Neuronal stem cell (in vitro differentiated cells): ENCODE results near the gene ADGRF1.

Source experiments
- DNase-seq: peaks from one replicate; pipeline ENCODE4 v3.0.0-alpha.2; 2013; ENCODE audit warnings: low spot score
- H2AFZ ChIP-seq: one replicate; pipeline ENCODE4 v1.6.1; 2013; ENCODE audit warnings: mild to moderate bottlenecking, low read length, inconsistent platforms
- H2AK5ac ChIP-seq: 2 replicates; pipeline ENCODE4 v1.6.1; 2013; ENCODE audit warnings: low read depth, mild to moderate bottlenecking, inconsistent platforms, low read length, moderate library complexity, mixed read lengths
- H2BK120ac ChIP-seq: 2 replicates; pipeline ENCODE4 v1.6.1; 2013; ENCODE audit warnings: low read depth, mild to moderate bottlenecking, inconsistent platforms, low read length, moderate library complexity, mixed read lengths
- H2BK12ac ChIP-seq: one replicate; pipeline ENCODE4 v1.6.1; 2013; ENCODE audit warnings: low read length, inconsistent platforms
- H2BK15ac ChIP-seq: 2 replicates; pipeline ENCODE4 v1.6.1; 2013; ENCODE audit warnings: mild to moderate bottlenecking, low read length, inconsistent platforms, mixed read lengths
- H2BK5ac ChIP-seq: one replicate; pipeline ENCODE4 v1.6.1; 2013; ENCODE audit warnings: inconsistent platforms, mild to moderate bottlenecking, low read length, moderate library complexity
- H3K14ac ChIP-seq: one replicate; pipeline ENCODE4 v1.6.1; 2013; ENCODE audit warnings: low read length, inconsistent platforms
- H3K18ac ChIP-seq: 2 replicates; pipeline ENCODE4 v1.6.1; 2013; ENCODE audit warnings: low read length, inconsistent platforms
- H3K23ac ChIP-seq: 2 replicates; pipeline ENCODE4 v1.6.1; 2013; ENCODE audit warnings: low read depth, mild to moderate bottlenecking, mixed read lengths, low read length, inconsistent platforms; ENCODE audit not compliant: poor library complexity
- H3K27ac ChIP-seq: replicated peaks from 3 replicates; pipeline ENCODE4 v1.5.1; 2013; ENCODE audit warnings: low read length, inconsistent platforms
- H3K27me3 ChIP-seq, 3 experiments: 2 replicates each; pipeline ENCODE4 v1.6.1; 2013; ENCODE audit warnings: low read length in 3 of 3, mild to moderate bottlenecking in 2 of 3, inconsistent platforms in 1 of 3, low read depth in 1 of 3, mixed read lengths in 1 of 3, moderate library complexity in 1 of 3; ENCODE audit not compliant: control insufficient read depth in 3 of 3, insufficient read depth in 3 of 3
- H3K36me3 ChIP-seq, 2 donors: replicated peaks in 1 of 2; 2 replicates each; pipeline ENCODE4 v1.6.1; 2013; ENCODE audit warnings: low read length in 2 of 2; ENCODE audit not compliant: control insufficient read depth in 2 of 2, insufficient read depth in 2 of 2
- H3K4ac ChIP-seq: 2 replicates; pipeline ENCODE4 v1.6.1; 2013; ENCODE audit warnings: inconsistent platforms, mild to moderate bottlenecking, low read length, moderate library complexity
- H3K4me1 ChIP-seq, 2 donors: 1 replicate in 1 of 2; 2 replicates in 1 of 2; pipeline ENCODE4 v1.6.1; 2013; ENCODE audit warnings: low read length in 2 of 2, low read depth in 1 of 2; ENCODE audit not compliant: control insufficient read depth in 2 of 2, insufficient read depth in 1 of 2
- H3K4me2 ChIP-seq: one replicate; pipeline ENCODE4 v1.6.1; 2013; ENCODE audit warnings: mild to moderate bottlenecking, low read length, inconsistent platforms; ENCODE audit not compliant: insufficient read depth, poor library complexity, severe bottlenecking
- H3K4me3 ChIP-seq, 2 donors: 2 replicates each; pipeline ENCODE4 v1.5.1; 2013; ENCODE audit warnings: low read length in 2 of 2, mild to moderate bottlenecking in 2 of 2, inconsistent platforms in 1 of 2, moderate library complexity in 1 of 2
- H3K79me1 ChIP-seq: one replicate; pipeline ENCODE4 v1.6.1; 2013; ENCODE audit warnings: low read depth, mild to moderate bottlenecking, inconsistent platforms, low read length, moderate library complexity
- H3K9ac ChIP-seq: one replicate; pipeline ENCODE4 v1.6.1; 2013; ENCODE audit warnings: mild to moderate bottlenecking, low read depth, low read length, inconsistent platforms; ENCODE audit not compliant: poor library complexity
- H3K9me3 ChIP-seq, 2 donors: replicated peaks in 1 of 2; 2 replicates each; pipeline versions ENCODE3 to v1.6.1; 2013; ENCODE audit warnings: low read length in 2 of 2, mild to moderate bottlenecking in 2 of 2, inconsistent platforms in 1 of 2, low read depth in 1 of 2, mixed read lengths in 1 of 2, moderate library complexity in 1 of 2; ENCODE audit not compliant: control insufficient read depth in 2 of 2, insufficient read depth in 1 of 2
- H4K8ac ChIP-seq: one replicate; pipeline ENCODE4 v1.6.1; 2013; ENCODE audit warnings: low read depth, mild to moderate bottlenecking, inconsistent platforms, low read length, moderate library complexity
- H4K91ac ChIP-seq: one replicate; pipeline ENCODE4 v1.6.1; 2013; ENCODE audit warnings: low read length, low read depth, mild to moderate bottlenecking, inconsistent platforms; ENCODE audit not compliant: poor library complexity
- WGBS, 2 donors: extraction: QIAGEN DNeasy Blood & Tissue Kit; methylation state at CpG; one replicate each; pipeline ENCODE4 v1.1.7; 2013; ENCODE audit warnings: missing lambda C conversion rate in 2 of 2, mixed read lengths in 1 of 2; ENCODE audit not compliant: insufficient read length in 2 of 2, insufficient replicate concordance in 1 of 2; ENCODE audit errors: extremely low coverage in 2 of 2; 5-methylcytosine and 5-hydroxymethylcytosine counted together

The ADGRF1 gene

GRCh38 chr6:46997646-46998045 is 44.5 kb downstream of the ADGRF1 start:
- no peak overlapping the region for H3K14ac ChIP-seq
- H3K4me3 ChIP-seq, result no peak overlapping the region
- H3K9me3 ChIP-seq, result peaks cover 0 to 2% of the 10 kb centered on the region in 2 donors
- no peak overlapping the region for H3K4me2 ChIP-seq
- H3K36me3 ChIP-seq, result no peaks in the 10 kb centered on the region
- H3K27me3 ChIP-seq, result no peaks in the 10 kb centered on the region
- no peak overlapping the region for H3K27ac ChIP-seq
- H4K91ac ChIP-seq, result no peak overlapping the region
- H2BK120ac ChIP-seq, result no peak overlapping the region
- H3K18ac ChIP-seq, result no peak overlapping the region
- H2BK15ac ChIP-seq, result no peak overlapping the region
- WGBS, 2 donors, result no CpG with 5 or more reads among the region's 1 CpG
- no peak overlapping the region for H3K23ac ChIP-seq
- no peak overlapping the region for H2BK5ac ChIP-seq
- DNase-seq, result no peak
- no peaks in the 10 kb centered on the region for H3K4me1 ChIP-seq
- H3K79me1 ChIP-seq, result no peaks in the 10 kb centered on the region
- no peak overlapping the region for H2AK5ac ChIP-seq
- no peak overlapping the region for H4K8ac ChIP-seq
- no peak overlapping the region for H2BK12ac ChIP-seq
- H2AFZ ChIP-seq, result no peak overlapping the region
- no peak overlapping the region for H3K9ac ChIP-seq
- no peak overlapping the region for H3K4ac ChIP-seq

- H3K4me1 ChIP-seq, result no peaks in the 10 kb centered on the region
- H3K4me3 ChIP-seq, result no peak overlapping the region
- no peaks in the 10 kb centered on the region for H3K36me3 ChIP-seq
- H3K79me1 ChIP-seq, result no peaks in the 10 kb centered on the region
- no peak overlapping the region for H2BK12ac ChIP-seq
- no peak overlapping the region for H3K14ac ChIP-seq
- H4K91ac ChIP-seq, result no peak overlapping the region
- H2BK5ac ChIP-seq, result no peak overlapping the region
- H2AFZ ChIP-seq, result no peak overlapping the region
- no peak overlapping the region for H3K18ac ChIP-seq
- no peak overlapping the region for H3K4ac ChIP-seq
- H4K8ac ChIP-seq, result no peak overlapping the region
- H2AK5ac ChIP-seq, result no peak overlapping the region
- no peak overlapping the region for H3K9ac ChIP-seq
- WGBS, 2 donors, result no CpG with 5 or more reads among the region's 1 CpG
- H2BK120ac ChIP-seq, result no peak overlapping the region
- no peaks in the 10 kb centered on the region for H3K27me3 ChIP-seq
- H3K4me2 ChIP-seq, result no peak overlapping the region
- H3K27ac ChIP-seq, result no peak overlapping the region
- H3K23ac ChIP-seq, result no peak overlapping the region
- DNase-seq, result no peak
- no peak overlapping the region for H2BK15ac ChIP-seq
- H3K9me3 ChIP-seq, result peaks cover 0 to 2% of the 10 kb centered on the region in 2 donors
Observed at GRCh38 chr6:46996860-46997641, 45.1 kb downstream of the ADGRF1 start.

GRCh38 chr6:46994933-46995332 is 47.2 kb downstream of the ADGRF1 start:
- H3K14ac ChIP-seq, result no peak overlapping the region
- no peak overlapping the region for H2AFZ ChIP-seq
- H3K18ac ChIP-seq, result no peak overlapping the region
- H2BK12ac ChIP-seq, result no peak overlapping the region
- H3K79me1 ChIP-seq, result no peaks in the 10 kb centered on the region
- no peak overlapping the region for H3K4ac ChIP-seq
- H3K4me2 ChIP-seq, result no peak overlapping the region
- DNase-seq, result no peak
- peaks cover 0 to 2% of the 10 kb centered on the region in 2 donors for H3K9me3 ChIP-seq
- no peaks in the 10 kb centered on the region for H3K27me3 ChIP-seq
- H2AK5ac ChIP-seq, result no peak overlapping the region
- H3K9ac ChIP-seq, result no peak overlapping the region
- no peak overlapping the region for H4K8ac ChIP-seq
- no peaks in the 10 kb centered on the region for H3K4me1 ChIP-seq
- WGBS, 2 donors, result no CpG with 5 or more reads among the region's 1 CpG
- no peaks in the 10 kb centered on the region for H3K36me3 ChIP-seq
- H3K27ac ChIP-seq, result no peak overlapping the region
- no peak overlapping the region for H3K23ac ChIP-seq
- no peak overlapping the region for H2BK5ac ChIP-seq
- no peak overlapping the region for H4K91ac ChIP-seq
- no peak overlapping the region for H2BK15ac ChIP-seq
- H2BK120ac ChIP-seq, result no peak overlapping the region
- H3K4me3 ChIP-seq, result no peak overlapping the region

GRCh38 chr6:46993846-46994245 is 48.3 kb downstream of the ADGRF1 start:
- DNase-seq, result no peak

More at GRCh38 chr6:46993846-46994245, 48.3 kb downstream of the ADGRF1 start:
- Histone ChIP-seq H2BK15ac (no peak overlapping the region), H2BK120ac (no peak overlapping the region), H3K14ac (no peak overlapping the region), H2AK5ac (no peak overlapping the region), H3K23ac (no peak overlapping the region), H3K27ac (no peak overlapping the region), H2AFZ (no peak overlapping the region), H3K27me3 (no peaks in the 10 kb centered on the region), H2BK5ac (no peak overlapping the region), H3K18ac (no peak overlapping the region), H3K4me3 (no peak overlapping the region), H3K9ac (no peak overlapping the region), H3K4me2 (no peak overlapping the region), H3K36me3 (no peaks in the 10 kb centered on the region), H2BK12ac (no peak overlapping the region), H3K9me3 (peaks cover 0 to 2% of the 10 kb centered on the region in 2 donors), H3K4me1 (no peaks in the 10 kb centered on the region), H3K4ac (no peak overlapping the region), H4K91ac (no peak overlapping the region), H4K8ac (no peak overlapping the region), H3K79me1 (no peaks in the 10 kb centered on the region)
- WGBS, 2 donors, result no CpG with 5 or more reads among the region's 3 CpGs
